ENCODE results near the gene C9orf50. TPM values are rescaled to one million over a fixed set of nuclear protein-coding genes. Genes with fewer than 3 reads are reported as not detected.
"Not testable (repeated sequence)": the region's sequence is repeated elsewhere in the genome, so short reads cannot be mapped to it uniquely, and the experiment has no call there.

C9orf50 gene
- polyA plus RNA-seq, 1 donor from 2014 or later = not detected

GRCh38 chr9:129594632-129595031 lies 26.3 kb downstream of the C9orf50 start:
- Histone ChIP-seq H3K4me3 (ENCODE audit: low read length) (no peak overlapping the region), H3K36me3 (ENCODE audit: insufficient read depth, low read length) (no peaks in the 10 kb centered on the region), H2AFZ (ENCODE audit: low read depth, low read length) (no peak overlapping the region), H3K9ac (ENCODE audit: low read length) (no peak overlapping the region), H3K9me3 (ENCODE audit: low read length) (no peaks in the 10 kb centered on the region), H3K27ac (ENCODE audit: low read length) (no peak overlapping the region), H4K20me1 (ENCODE audit: insufficient read depth) (no peaks in the 10 kb centered on the region), H3K4me2 (ENCODE audit: low read length) (no peak overlapping the region), H3K27me3 (ENCODE audit: insufficient read depth, low read depth, low read length) (peaks cover 22% of the 10 kb centered on the region), H3K79me2 (replicated peaks; ENCODE audit: insufficient read depth, low read length) (no peaks in the 10 kb centered on the region), H3K9me2 (ENCODE audit: insufficient read depth, low read length) (no peaks in the 10 kb centered on the region), H3F3A (ENCODE audit: insufficient read depth, low read length, poor library complexity, severe bottlenecking) (no peaks in the 10 kb centered on the region)
- no peak for TF ChIP-seq MXI1 (conservative IDR thresholded peaks at IDR 0.05; ENCODE audit: poor library complexity, severe bottlenecking)

GRCh38 chr9:129592790-129593189 lies 28.1 kb downstream of the C9orf50 start:
- not testable (repeated sequence) for H2AFZ ChIP-seq (ENCODE audit: low read depth, low read length); H3K9me2 ChIP-seq (ENCODE audit: insufficient read depth, low read length); H3K36me3 ChIP-seq (ENCODE audit: insufficient read depth, low read length); H3K79me2 ChIP-seq (replicated peaks; ENCODE audit: insufficient read depth, low read length); H3K9me3 ChIP-seq (ENCODE audit: low read length); H3K4me3 ChIP-seq (ENCODE audit: low read length); H4K20me1 ChIP-seq (ENCODE audit: insufficient read depth); H3K4me2 ChIP-seq (ENCODE audit: low read length); H3F3A ChIP-seq (ENCODE audit: insufficient read depth, low read length, poor library complexity, severe bottlenecking); H3K27ac ChIP-seq (ENCODE audit: low read length); H3K9ac ChIP-seq (ENCODE audit: low read length)
- peaks cover 15% of the 10 kb centered on the region for H3K27me3 ChIP-seq (ENCODE audit: insufficient read depth, low read depth, low read length)

GRCh38 chr9:129591916-129592315 lies 29.0 kb downstream of the C9orf50 start:
- no peak overlapping the region for H3K4me3 ChIP-seq (ENCODE audit: low read length)
- no peak overlapping the region for H3K9ac ChIP-seq (ENCODE audit: low read length)
- no peaks in the 10 kb centered on the region for H3K79me2 ChIP-seq (replicated peaks; ENCODE audit: insufficient read depth, low read length)
- no peaks in the 10 kb centered on the region for H3K9me3 ChIP-seq (ENCODE audit: low read length)
- H4K20me1 ChIP-seq (ENCODE audit: insufficient read depth) = no peaks in the 10 kb centered on the region
- no peak overlapping the region for H3K27ac ChIP-seq (ENCODE audit: low read length)
- TF ChIP-seq EP300 (conservative IDR thresholded peaks at IDR 0.05; ENCODE audit: poor library complexity, severe bottlenecking) (no peak), EZH2 (IDR thresholded peaks at IDR 0.05; ENCODE audit: borderline replicate concordance, insufficient read depth, low read length, poor library complexity, severe bottlenecking) (no peak), RAD21 (conservative IDR thresholded peaks at IDR 0.05) (no peak), SMC3 (conservative IDR thresholded peaks at IDR 0.05; ENCODE audit: poor library complexity) (no peak), MXI1 (conservative IDR thresholded peaks at IDR 0.05; ENCODE audit: poor library complexity, severe bottlenecking) (no peak), POLR2AphosphoS5 (IDR thresholded peaks at IDR 0.05) (no peak), CTCF (IDR thresholded peaks at IDR 0.05; ENCODE audit: poor library complexity, severe bottlenecking) (no peak)
- H3K9me2 ChIP-seq (ENCODE audit: insufficient read depth, low read length) = no peaks in the 10 kb centered on the region
- H3K36me3 ChIP-seq (ENCODE audit: insufficient read depth, low read length) = no peaks in the 10 kb centered on the region
- H2AFZ ChIP-seq (ENCODE audit: low read depth, low read length) = no peak overlapping the region
- H3K4me2 ChIP-seq (ENCODE audit: low read length) = no peak overlapping the region
- H3F3A ChIP-seq (ENCODE audit: insufficient read depth, low read length, poor library complexity, severe bottlenecking) = no peaks in the 10 kb centered on the region
- peaks cover 7% of the 10 kb centered on the region for H3K27me3 ChIP-seq (ENCODE audit: insufficient read depth, low read depth, low read length)

- no peak overlapping the region for H3K4me2 ChIP-seq (ENCODE audit: low read length)
- no peak for TF ChIP-seq REST (IDR thresholded peaks at IDR 0.05; ENCODE audit: borderline replicate concordance)
- H3F3A ChIP-seq (ENCODE audit: insufficient read depth, low read length, poor library complexity, severe bottlenecking) = no peaks in the 10 kb centered on the region
- no peaks in the 10 kb centered on the region for H3K9me2 ChIP-seq (ENCODE audit: insufficient read depth, low read length)
- H3K27me3 ChIP-seq (ENCODE audit: insufficient read depth, low read depth, low read length) = no peaks in the 10 kb centered on the region
- H3K4me3 ChIP-seq (ENCODE audit: low read length) = no peak overlapping the region
- H3K9me3 ChIP-seq (ENCODE audit: low read length) = no peaks in the 10 kb centered on the region
- H4K20me1 ChIP-seq (ENCODE audit: insufficient read depth) = no peaks in the 10 kb centered on the region
- no peaks in the 10 kb centered on the region for H3K79me2 ChIP-seq (replicated peaks; ENCODE audit: insufficient read depth, low read length)
- H3K9ac ChIP-seq (ENCODE audit: low read length) = no peak overlapping the region
- no peak overlapping the region for H2AFZ ChIP-seq (ENCODE audit: low read depth, low read length)
- H3K27ac ChIP-seq (ENCODE audit: low read length) = no peak overlapping the region
- H3K36me3 ChIP-seq (ENCODE audit: insufficient read depth, low read length) = no peaks in the 10 kb centered on the region
These were observed 30.4 kb downstream of the C9orf50 start for GRCh38 chr9:129590466-129590865.

Data from neural cell (in vitro differentiated cells).